Endodermal cell (in vitro differentiated cells): ENCODE measurements around the gene PIP4K2C. TPM values are rescaled to one million over a fixed set of nuclear protein-coding genes. Genes with fewer than 3 reads are reported as not detected.
"Not testable (repeated sequence)": the region's sequence is repeated elsewhere in the genome, so short reads cannot be mapped to it uniquely, and the experiment has no call there.

ENCODE experiments used
- DNase-seq: peaks from one replicate; pipeline ENCODE4 v3.0.0-alpha.2; 2017
- H3K27ac ChIP-seq: 2 replicates; pipeline ENCODE4 v1.5.1; 2013; ENCODE audit warnings: mild to moderate bottlenecking, low read depth, low read length, moderate library complexity
- H3K27me3 ChIP-seq: 2 replicates; pipeline ENCODE4 v1.6.1; 2013; ENCODE audit warnings: mild to moderate bottlenecking, low read length, moderate library complexity; ENCODE audit not compliant: insufficient read depth, control insufficient read depth, poor library complexity, severe bottlenecking
- H3K36me3 ChIP-seq: 2 replicates; pipeline ENCODE4 v1.7.0; 2013; ENCODE audit warnings: mild to moderate bottlenecking, low read length, moderate library complexity; ENCODE audit not compliant: control insufficient read depth, insufficient read depth
- H3K4me1 ChIP-seq: one replicate; pipeline ENCODE4 v1.7.0; 2013; ENCODE audit warnings: low read length; ENCODE audit not compliant: control insufficient read depth, insufficient read depth
- H3K4me3 ChIP-seq: 2 replicates; pipeline ENCODE4 v1.5.1; 2013; ENCODE audit warnings: mild to moderate bottlenecking, low read length, moderate library complexity
- H3K9ac ChIP-seq: 2 replicates; pipeline ENCODE4 v1.6.1; 2013; ENCODE audit warnings: mild to moderate bottlenecking, low read length, moderate library complexity; ENCODE audit not compliant: poor library complexity, severe bottlenecking; ENCODE audit errors: extremely low read depth
- H3K9me3 ChIP-seq: 2 replicates; pipeline ENCODE4 v1.6.1; 2013; ENCODE audit warnings: mild to moderate bottlenecking, low read length, moderate library complexity; ENCODE audit not compliant: control insufficient read depth
- H3K27ac Mint-ChIP-seq: 2 replicates; pipeline ENCODE4 v1.8.0; 2020; ENCODE audit warnings: mixed read lengths
- H3K27me3 Mint-ChIP-seq: 2 replicates; pipeline ENCODE4 v1.8.0; 2021; ENCODE audit warnings: mild to moderate bottlenecking, mixed read lengths; ENCODE audit not compliant: insufficient read depth
- H3K36me3 Mint-ChIP-seq: 2 replicates; pipeline ENCODE4 v1.8.0; 2020; ENCODE audit warnings: low read depth, mixed read lengths
- H3K4me1 Mint-ChIP-seq: 2 replicates; pipeline ENCODE4 v1.8.0; 2020; ENCODE audit warnings: mixed read lengths
- H3K4me3 Mint-ChIP-seq: 2 replicates; pipeline ENCODE4 v1.8.0; 2020; ENCODE audit warnings: mild to moderate bottlenecking, moderate library complexity, mixed read lengths
- H3K9me3 Mint-ChIP-seq: 2 replicates; pipeline ENCODE4 v1.8.0; 2020; ENCODE audit warnings: mild to moderate bottlenecking, mixed read lengths
- CTCF ChIP-seq: fragments of 200-600 bp; sonication (generic); conservative IDR thresholded peaks from 2 replicates; pipeline ENCODE4 v1.5.0; 2021; ENCODE audit warnings: antibody characterized with exemption, mild to moderate bottlenecking
- WGBS, 2 experiments: methylation state at CpG; one replicate each; pipeline versions ENCODE4 v1.1.5 to v1.1.7; 2013; ENCODE audit warnings: missing lambda C conversion rate in 2 of 2, mixed read lengths in 1 of 2; ENCODE audit not compliant: insufficient coverage in 1 of 2, insufficient read length in 1 of 2; 5-methylcytosine and 5-hydroxymethylcytosine counted together
- total RNA-seq, 2 donors: library from RNA; stranded (reverse); fragmentation: NEBNext Ultra II Directional in 1 of 2; extraction: Animal tissue kit (Norgen Biotek cat#: 25700) in 1 of 2; gene quantifications; 2 replicates in 1 of 2; 3 replicates in 1 of 2; pipeline ENCODE4 v1.2.1, GENCODE V29; 2021

Gene PIP4K2C
- total RNA-seq, 2 donors from 2014 or later: 40.9 to 45.5 TPM

GRCh38 chr12:57641699-57642442, 50.9 kb downstream of the PIP4K2C start:
- peaks cover 47% of the 10 kb centered on the region for H3K9me3 Mint-ChIP-seq
- H3K27ac Mint-ChIP-seq: no peak overlapping the region
- no peaks in the 10 kb centered on the region for H3K36me3 ChIP-seq
- H3K36me3 Mint-ChIP-seq: no peaks in the 10 kb centered on the region
- peaks cover 4% of the 10 kb centered on the region for H3K27me3 ChIP-seq
- no peak overlapping the region for H3K9ac ChIP-seq
- TF ChIP-seq CTCF: no peak
- peaks cover 20% of the 10 kb centered on the region for H3K9me3 ChIP-seq
- no peak for DNase-seq
- no peaks in the 10 kb centered on the region for H3K4me1 ChIP-seq
- 73 to 78% methylated on average over 4 to 5 of the region's 5 CpGs for WGBS, 2 experiments
- peaks cover 21% of the 10 kb centered on the region for H3K27me3 Mint-ChIP-seq
- H3K4me1 Mint-ChIP-seq: no peaks in the 10 kb centered on the region
- H3K4me3 Mint-ChIP-seq: no peak overlapping the region
- H3K27ac ChIP-seq: no peak overlapping the region
- H3K4me3 ChIP-seq: no peak overlapping the region

GRCh38 chr12:57645990-57646658, 55.1 kb downstream of the PIP4K2C start:
- not testable (repeated sequence) for H3K27me3 ChIP-seq, H3K4me3 ChIP-seq, H3K9ac ChIP-seq, H3K36me3 Mint-ChIP-seq, H3K27ac ChIP-seq, H3K36me3 ChIP-seq, H3K27ac Mint-ChIP-seq, H3K27me3 Mint-ChIP-seq, H3K4me3 Mint-ChIP-seq, H3K4me1 ChIP-seq, H3K4me1 Mint-ChIP-seq
- DNase-seq: peak; percentile 59
- peaks cover 20% of the 10 kb centered on the region for H3K9me3 ChIP-seq
- WGBS, 2 experiments: 60% methylated on average over 13 of the region's 13 CpGs; no CpG with 5 or more reads in 1 of the 2 experiments
- peaks cover 48% of the 10 kb centered on the region for H3K9me3 Mint-ChIP-seq

GRCh38 chr12:57646659-57647049, 55.7 kb downstream of the PIP4K2C start:
- DNase-seq, H3K27me3 Mint-ChIP-seq, H3K4me1 Mint-ChIP-seq, H3K4me3 Mint-ChIP-seq, H3K36me3 ChIP-seq, H3K27me3 ChIP-seq, H3K27ac Mint-ChIP-seq, H3K4me3 ChIP-seq, H3K27ac ChIP-seq, H3K4me1 ChIP-seq, H3K36me3 Mint-ChIP-seq, H3K9ac ChIP-seq: not testable (repeated sequence)
- WGBS, 2 experiments: no CpG with 5 or more reads among the region's 15 CpGs
- H3K9me3 ChIP-seq: peaks cover 20% of the 10 kb centered on the region
- H3K9me3 Mint-ChIP-seq: peaks cover 44% of the 10 kb centered on the region

Other genes with a start within 250 kb of the PIP4K2C start
- gene R3HDM2, start 160.1 kb upstream of the PIP4K2C start, total RNA-seq: 100 to 1,000 TPM in 1 of 2 donors, 10 to 100 TPM in 1; 82.7 to 116 TPM
- not detected for gene INHBC, start 156.4 kb upstream of the PIP4K2C start, total RNA-seq
- gene INHBE, start 135.9 kb upstream of the PIP4K2C start, total RNA-seq: under 1 TPM; 0.24 to 0.29 TPM
- gene GLI1, start 131.4 kb upstream of the PIP4K2C start, total RNA-seq: 1 to 10 TPM; 3.4 to 6.4 TPM
- 1 to 10 TPM; 1.3 to 1.6 TPM for gene ARHGAP9, start 111.3 kb upstream of the PIP4K2C start, total RNA-seq
- gene MARS1, start 103.1 kb upstream of the PIP4K2C start, total RNA-seq: 100 to 1,000 TPM; 254 to 263 TPM
- gene DDIT3, start 70.7 kb upstream of the PIP4K2C start, total RNA-seq: 10 to 100 TPM in 1 of 2 donors, 1 to 10 TPM in 1; 9.9 to 12.4 TPM
- 10 to 100 TPM; 49.2 to 88.2 TPM for gene MBD6, start 68.4 kb upstream of the PIP4K2C start, total RNA-seq
- 100 to 1,000 TPM; 110 to 114 TPM for gene DCTN2, start 44.0 kb upstream of the PIP4K2C start, total RNA-seq
- gene KIF5A, start 41.1 kb upstream of the PIP4K2C start, total RNA-seq: 1 to 10 TPM; 2.3 to 4.5 TPM
- gene DTX3, start 13.6 kb downstream of the PIP4K2C start, total RNA-seq: 10 to 100 TPM; 59.6 to 62.6 TPM
- gene ARHGEF25, start 20.2 kb downstream of the PIP4K2C start, total RNA-seq: 10 to 100 TPM; 12.7 to 20.1 TPM
- gene B4GALNT1, start 42.0 kb downstream of the PIP4K2C start, total RNA-seq: under 1 TPM; 0.49 to 0.66 TPM
- gene OS9, start 102.9 kb downstream of the PIP4K2C start, total RNA-seq: 100 to 1,000 TPM; 108 to 142 TPM
- under 1 TPM in 1 of 2 donors, not detected in 1; 0.44 TPM for gene AGAP2, start 147.6 kb downstream of the PIP4K2C start, total RNA-seq
- gene TSPAN31, start 153.8 kb downstream of the PIP4K2C start, total RNA-seq: 10 to 100 TPM; 21.7 to 27.8 TPM
- 100 to 1,000 TPM; 144 to 186 TPM for gene CDK4, start 161.1 kb downstream of the PIP4K2C start, total RNA-seq
- gene MARCHF9, start 163.9 kb downstream of the PIP4K2C start, total RNA-seq: 10 to 100 TPM; 13.6 to 15.8 TPM
- 1 to 10 TPM; 2.4 to 3.1 TPM for gene CYP27B1, start 175.9 kb downstream of the PIP4K2C start, total RNA-seq
- gene METTL1, start 180.9 kb downstream of the PIP4K2C start, total RNA-seq: 10 to 100 TPM; 26.1 to 28.7 TPM
- 1 to 10 TPM; 3.7 to 5.8 TPM for gene EEF1AKMT3, start 181.4 kb downstream of the PIP4K2C start, total RNA-seq
- 10 to 100 TPM; 37.7 to 39.9 TPM for gene TSFM, start 191.6 kb downstream of the PIP4K2C start, total RNA-seq
- gene AVIL, start 227.5 kb downstream of the PIP4K2C start, total RNA-seq: 1 to 10 TPM in 1 of 2 donors, under 1 TPM in 1; 0.22 to 1.7 TPM